Stimulated activated CD8-positive, alpha-beta memory T cell treated with anti-CD3 and anti-CD28 coated beads, Interleukin-7, amount 100 ng/mL, for 4 hours (primary cell): ENCODE results near the gene HEXB.
A peak's percentile ranks its signal among the peaks of the same experiment; 100 is the strongest.
"Not testable (repeated sequence)": the region's sequence is repeated elsewhere in the genome, so short reads cannot be mapped to it uniquely, and the experiment has no call there.

Source experiments
- DNase-seq, 2 donors: peaks; one replicate each; pipeline ENCODE4 v3.0.0-alpha.2; 2020; ENCODE audit warnings: low read depth in 2 of 2

HEXB gene

GRCh38 chr5:74738406-74738805, 53.4 kb downstream of the HEXB start:
- DNase-seq: no peak

- DNase-seq: not testable (repeated sequence)
These were observed 63.7 kb downstream of the HEXB start for GRCh38 chr5:74748742-74749141.

- DNase-seq: no peak
These were observed 76.2 kb downstream of the HEXB start for GRCh38 chr5:74761241-74761640.

DNA sequence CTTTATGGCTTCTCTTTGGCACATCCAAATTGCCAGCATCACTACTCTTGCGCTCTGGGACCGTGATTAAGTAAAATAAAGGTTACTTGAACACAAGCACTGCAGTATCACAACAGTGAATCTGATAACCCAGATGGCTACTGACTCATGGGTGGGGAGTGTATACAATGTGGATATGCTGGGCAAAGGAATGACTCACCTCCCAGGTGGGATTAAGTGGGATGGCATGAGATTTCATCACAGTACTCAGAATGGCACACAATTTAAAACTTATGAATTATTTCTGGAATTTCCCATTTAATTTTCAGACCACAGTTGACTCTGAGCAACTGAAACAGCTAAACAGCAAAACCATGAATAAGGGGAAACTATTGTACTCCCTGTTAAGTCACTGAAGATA, 77.6 kb downstream of the HEXB start:
- peak in 1 of 2 donors; percentile 1 for DNase-seq

GRCh38 chr5:74763504-74763903, 78.5 kb downstream of the HEXB start:
- DNase-seq: no peak

GRCh38 chr5:74765201-74765600, 80.2 kb downstream of the HEXB start:
- DNase-seq: no peak

DNA sequence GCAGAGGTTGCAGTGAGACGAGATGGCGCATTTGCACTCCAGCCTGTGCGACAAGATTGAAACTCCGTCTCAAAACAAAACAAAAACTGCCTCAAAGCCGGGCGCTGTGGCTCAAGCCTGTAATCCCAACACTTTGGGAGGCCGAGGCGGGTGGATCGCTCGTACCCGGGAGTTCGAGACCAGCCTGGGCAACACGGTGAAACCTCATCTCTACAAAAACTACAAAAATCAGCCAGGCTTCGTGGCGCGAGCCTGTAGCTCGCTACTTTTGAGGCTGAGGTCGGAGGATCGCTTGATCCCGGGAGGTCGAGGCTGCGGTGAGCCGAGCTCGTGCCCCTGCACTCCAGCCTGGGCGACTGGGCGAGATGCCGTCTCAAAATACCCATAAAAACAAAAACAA, 80.9 kb downstream of the HEXB start:
- no peak for DNase-seq

DNA sequence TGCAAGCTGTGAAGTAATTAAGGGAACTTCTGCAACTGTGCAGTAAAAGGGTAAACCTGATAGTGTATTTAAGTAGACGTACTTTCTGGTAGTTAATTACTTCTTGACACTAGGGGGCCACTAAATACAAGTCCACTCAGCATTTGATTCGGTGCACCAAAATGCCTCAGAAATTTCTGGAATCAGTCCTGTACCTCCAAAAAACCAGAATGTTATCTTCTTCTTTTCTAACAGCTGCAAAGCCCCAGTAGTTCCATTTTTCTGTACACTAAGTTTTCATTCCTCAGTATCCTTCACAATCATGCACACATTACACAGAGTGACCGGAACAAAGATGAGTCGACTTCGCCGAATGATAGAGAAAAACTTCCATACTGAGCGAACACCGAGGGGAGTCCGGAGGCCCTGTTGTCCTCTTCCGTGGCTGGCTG, 81.4 kb downstream of the HEXB start:
- DNase-seq: no peak

- DNase-seq: peak; percentile 86 to 89
These were observed 82.0 kb downstream of the HEXB start, which contains the start of the genes GFM2 and NSA2 for GRCh38 chr5:74766849-74767578. GFM2 (minus strand) TSS chr5:74767117; CDS start chr5:74763742, 3,375 bp downstream. NSA2 (plus strand) TSS chr5:74767249; CDS start chr5:74767361, 112 bp downstream.

DNA sequence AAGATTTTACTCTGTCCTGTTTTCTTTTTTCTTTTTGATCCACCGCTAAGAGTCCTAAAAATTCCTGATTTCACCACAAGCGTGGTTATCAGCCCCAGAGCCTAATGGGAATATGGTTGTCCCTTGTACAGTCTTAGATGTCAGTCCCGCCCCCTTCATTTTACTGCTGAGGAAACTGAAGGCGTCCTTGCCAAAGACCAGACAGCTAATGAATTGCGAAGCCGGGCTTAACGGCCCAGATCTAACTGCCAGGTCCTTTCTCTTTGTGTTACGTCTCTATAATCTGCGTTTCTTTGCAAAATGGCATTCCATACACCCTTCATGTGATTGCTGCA, 82.5 kb downstream of the HEXB start:
- DNase-seq: peak in 1 of 2 donors; percentile 1
